Activated naive CD4-positive, alpha-beta T cell (primary cell): Measurements from ENCODE around the gene LNX1.
"Not testable (repeated sequence)": the region's sequence is repeated elsewhere in the genome, so short reads cannot be mapped to it uniquely, and the experiment has no call there.

Source experiments
- DNase-seq, 4 experiments: peaks; one replicate each; lab custom pipeline; 2025; lab: John Stamatoyannopoulos, UW

Gene LNX1

GRCh38 chr4:53490965-53491622 is 100.2 kb downstream of the LNX1 start:
- DNase-seq, result no peak

GRCh38 chr4:53490161-53490956 is 100.9 kb downstream of the LNX1 start:
- no peak for DNase-seq

- DNase-seq, result no peak
These were observed 101.9 kb downstream of the LNX1 start for GRCh38 chr4:53489279-53489889.

- DNase-seq, result no peak
These were observed 103.5 kb downstream of the LNX1 start for GRCh38 chr4:53487766-53488165.

DNA sequence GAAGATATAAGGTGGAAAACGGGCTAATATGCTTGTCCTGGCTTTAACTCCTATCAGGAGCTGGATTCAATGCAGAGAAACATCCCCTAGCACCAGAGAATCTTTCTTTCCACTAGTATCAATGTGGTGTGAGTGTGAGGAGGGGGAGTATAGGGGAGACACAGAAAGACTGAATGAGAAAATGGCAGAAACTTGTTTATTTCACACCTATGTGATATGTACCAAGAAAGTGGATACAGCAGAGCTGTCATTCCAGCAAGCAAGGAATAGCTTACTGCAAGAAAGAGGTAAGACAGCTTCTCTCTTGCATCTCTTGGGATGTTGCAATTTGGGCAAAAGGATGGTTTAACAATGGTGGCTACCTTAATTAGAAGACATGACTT is 105.6 kb downstream of the LNX1 start:
- no peak for DNase-seq

DNA sequence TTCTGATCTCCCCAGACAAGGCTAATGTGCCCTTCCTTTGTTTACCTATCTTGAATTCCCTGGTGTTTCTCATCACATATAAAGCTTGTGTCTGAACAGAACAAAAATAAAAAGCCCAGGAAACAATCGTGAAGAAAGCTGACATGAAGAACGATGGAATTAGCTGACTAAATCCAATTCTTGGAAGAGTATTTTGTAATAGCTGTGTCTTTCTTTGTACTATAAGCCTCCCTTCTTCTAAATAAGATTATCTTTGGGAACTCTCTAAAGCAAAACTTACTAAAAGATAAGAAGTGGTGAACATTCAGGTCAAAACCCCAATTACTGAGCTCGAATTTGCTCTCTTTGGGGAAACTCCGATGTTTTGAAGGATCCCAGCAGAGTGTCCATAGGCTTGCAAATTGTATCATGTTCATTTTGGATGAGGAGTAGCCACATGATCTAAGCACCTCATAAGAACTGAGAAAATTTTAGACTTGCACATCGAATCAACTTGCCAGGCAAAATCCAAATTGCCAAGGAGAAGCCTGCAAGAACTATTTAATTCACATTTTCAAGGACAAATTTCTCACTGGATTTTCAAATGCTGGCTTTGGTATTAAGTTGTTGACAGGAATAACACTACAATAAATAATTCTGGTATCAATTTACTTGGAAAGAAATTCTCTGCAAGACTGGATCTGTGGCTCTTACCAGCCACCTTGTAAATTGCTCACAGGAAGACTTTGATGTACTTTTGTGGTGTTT is 106.2 kb downstream of the LNX1 start:
- no peak for DNase-seq

- no peak for DNase-seq
These were observed 108.0 kb downstream of the LNX1 start for GRCh38 chr4:53483250-53483649.

DNA sequence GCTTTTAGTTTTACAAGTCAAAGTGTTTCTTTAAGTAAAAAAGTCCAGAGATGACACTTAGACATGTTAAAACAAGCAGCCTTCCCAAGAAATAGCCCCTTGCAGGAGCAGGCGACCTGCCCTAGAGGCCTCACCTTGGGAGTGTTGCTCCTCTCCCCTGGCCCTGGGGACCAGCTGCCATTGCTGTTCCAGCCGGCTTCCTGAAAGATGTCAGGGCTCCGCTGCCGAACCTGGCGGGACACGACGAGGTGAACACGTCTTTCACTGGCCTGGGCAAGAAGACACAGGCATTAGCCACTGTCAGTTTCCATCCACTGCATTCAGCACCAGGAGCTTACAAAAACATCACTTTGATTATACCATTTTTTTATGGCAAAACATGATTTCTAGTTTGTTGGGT is 109.7 kb downstream of the LNX1 start:
- no peak for DNase-seq

DNA sequence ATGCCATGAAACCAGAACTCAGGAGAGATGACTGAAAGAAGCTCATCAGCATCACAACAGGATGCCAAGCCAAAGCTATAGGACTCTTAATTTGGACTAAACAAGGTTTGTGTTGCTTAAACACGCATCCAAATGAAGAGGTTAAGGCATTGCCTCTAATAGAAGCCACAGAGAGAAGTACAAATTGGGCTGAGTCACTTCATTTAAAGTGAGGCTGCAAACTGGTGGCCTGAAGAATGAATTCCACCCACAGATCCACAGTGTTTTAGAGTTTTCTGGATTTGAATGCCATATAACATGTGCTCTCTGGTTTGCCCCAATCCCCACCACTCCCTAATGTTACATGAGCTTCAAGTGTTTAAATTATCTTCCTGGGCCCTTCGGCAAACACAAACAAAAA is 110.4 kb downstream of the LNX1 start:
- DNase-seq, result no peak

DNA sequence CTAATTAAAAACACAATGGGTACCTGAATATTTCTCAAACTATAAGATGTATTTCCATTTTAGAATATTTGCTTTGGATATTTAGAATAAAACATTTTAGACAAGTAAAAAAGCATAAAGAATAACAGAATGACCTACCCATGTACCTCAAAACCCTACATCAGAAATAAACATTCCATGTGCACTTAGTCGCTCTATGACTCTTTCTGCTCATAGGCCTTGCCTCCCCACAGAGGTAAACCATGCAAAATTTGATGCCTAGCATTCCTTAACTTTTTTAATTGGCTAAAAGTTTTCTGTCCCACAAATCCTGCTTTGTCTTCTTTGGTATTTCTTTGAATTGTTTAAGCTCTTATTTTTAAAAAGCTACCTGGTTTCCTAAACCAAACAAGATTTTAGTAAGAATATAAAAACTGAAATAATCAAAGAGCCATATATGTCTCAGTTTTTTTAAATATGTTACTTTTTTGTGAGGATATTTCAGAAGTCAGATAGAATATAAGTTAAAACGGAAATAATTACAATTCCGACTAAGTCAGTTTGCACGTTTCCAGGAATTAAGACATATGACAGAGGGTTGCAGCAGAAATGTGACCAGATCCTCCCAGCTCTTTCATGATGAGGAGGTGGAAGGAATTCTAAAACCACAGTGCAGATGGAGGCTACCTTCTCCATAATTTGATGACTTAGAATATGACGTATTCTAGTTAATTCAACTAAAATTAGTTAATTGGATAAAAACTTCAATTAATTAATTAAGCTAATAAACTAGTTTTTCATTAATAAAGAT is 111.4 kb downstream of the LNX1 start:
- DNase-seq, result no peak

GRCh38 chr4:53478671-53479456 is 112.4 kb downstream of the LNX1 start:
- DNase-seq, result no peak

DNA sequence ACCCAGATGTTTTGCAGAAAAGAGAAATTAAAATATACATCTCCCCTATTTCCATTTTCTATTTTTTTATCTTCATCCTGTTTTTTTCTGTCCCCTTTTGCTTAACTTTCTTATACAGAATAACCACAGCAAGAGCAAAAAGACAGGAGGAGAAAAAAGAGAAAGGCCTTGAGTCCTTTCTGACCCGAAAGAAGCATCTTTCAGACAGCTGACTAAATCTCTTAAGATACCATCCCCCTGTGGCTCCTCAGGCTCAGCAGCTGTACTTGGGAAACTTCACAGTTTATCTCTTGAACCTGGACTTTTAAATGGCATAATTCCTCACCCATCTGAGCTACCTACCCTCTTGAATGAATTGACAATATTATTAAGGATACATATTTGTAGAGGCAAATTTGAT is 113.7 kb downstream of the LNX1 start:
- DNase-seq, result no peak

GRCh38 chr4:53477038-53477565 is 114.2 kb downstream of the LNX1 start:
- no peak for DNase-seq

GRCh38 chr4:53476232-53477037 is 114.9 kb downstream of the LNX1 start:
- no peak for DNase-seq

GRCh38 chr4:53466576-53466975 is 124.7 kb downstream of the LNX1 start:
- not testable (repeated sequence) for DNase-seq

DNA sequence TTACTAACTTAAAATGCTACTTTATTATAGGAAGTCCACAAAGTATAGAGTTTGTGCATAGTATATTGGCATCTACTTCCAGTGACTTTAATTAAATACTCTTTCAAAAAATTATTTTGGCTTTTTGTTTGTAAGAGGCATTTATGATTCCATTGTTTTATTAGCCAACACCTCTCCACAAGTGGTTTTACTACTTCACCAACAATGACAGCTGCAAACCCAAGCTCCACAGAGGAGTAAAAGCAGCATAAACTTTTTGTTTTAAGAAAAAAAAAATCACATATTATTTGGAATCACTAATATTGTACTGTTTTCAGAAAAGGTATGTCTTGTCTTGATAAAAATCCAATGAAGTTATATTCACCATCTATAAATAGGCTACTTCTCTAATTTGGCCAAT is 125.4 kb downstream of the LNX1 start:
- no peak for DNase-seq

DNA sequence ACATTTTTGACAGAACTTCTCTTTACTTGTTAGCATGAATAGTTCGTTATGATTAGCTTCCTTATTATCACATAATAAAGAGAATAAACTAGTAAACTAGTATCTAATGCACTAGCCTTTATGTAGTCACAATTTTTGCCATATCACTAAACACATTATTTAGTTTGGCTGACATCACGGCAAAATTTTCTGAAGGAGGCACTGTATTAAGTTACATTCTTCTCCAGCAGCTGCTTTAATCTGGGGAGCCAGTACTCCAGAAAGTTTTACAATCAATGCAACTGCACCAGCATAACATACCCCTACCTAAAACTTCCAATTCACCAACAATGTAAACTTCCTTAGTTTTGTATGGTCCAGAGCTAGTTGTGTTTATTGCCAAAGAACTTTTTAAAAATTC is 126.0 kb downstream of the LNX1 start:
- no peak for DNase-seq

- no peak for DNase-seq
These were observed 127.9 kb downstream of the LNX1 start for GRCh38 chr4:53463340-53463739.

GRCh38 chr4:53461244-53461643 is 130.0 kb downstream of the LNX1 start:
- no peak for DNase-seq

GRCh38 chr4:53459548-53459947 is 131.7 kb downstream of the LNX1 start:
- DNase-seq, result no peak
